K562 (cell line): ENCODE measurements around the gene FADS1. TPM values are rescaled to one million over a fixed set of nuclear protein-coding genes. Genes with fewer than 3 reads are reported as not detected.

Experiments
- HNRNPK ChIP-seq: fragments of 200-400 bp; formaldehyde crosslinking; IDR thresholded peaks from one replicate; pipeline ENCODE4 v1.6.1; 2018; ENCODE audit warnings: mild to moderate bottlenecking, low read depth, low read length; ENCODE audit not compliant: poor library complexity, severe bottlenecking
- IFI16 ChIP-seq: fragments of 250-450 bp; sonication (Bioruptor Pico); IDR thresholded peaks from 2 replicates; pipeline ENCODE4 v2.1.2; 2022; ENCODE audit warnings: mild to moderate bottlenecking, inconsistent platforms
- POLR2A ChIP-seq: fragments of 450-650 bp; conservative IDR thresholded peaks from 2 replicates; pipeline ENCODE4 v1.6.1; 2016
- SAFB2 ChIP-seq: fragments of 200-400 bp; formaldehyde crosslinking; IDR thresholded peaks from 2 replicates; pipeline ENCODE4 v1.6.1; 2018; ENCODE audit warnings: borderline replicate concordance, low read length, low read depth, moderate library complexity; ENCODE audit not compliant: severe bottlenecking
- SIX5 ChIP-seq, 2 experiments: IDR thresholded peaks; 2 replicates each; pipeline ENCODE4 v1.6.1; 2011; ENCODE audit warnings: low read length in 2 of 2, borderline replicate concordance in 1 of 2, low read depth in 1 of 2, mild to moderate bottlenecking in 1 of 2, moderate library complexity in 1 of 2; ENCODE audit not compliant: insufficient read depth in 1 of 2
- STAG1 ChIP-seq: sonication (generic); formaldehyde crosslinking; IDR thresholded peaks from 2 replicates; pipeline ENCODE4 v1.5.0; 2020; ENCODE audit warnings: missing genetic modification reagents, borderline replicate concordance
- TCF3 ChIP-seq: sonication (generic); formaldehyde crosslinking; IDR thresholded peaks from 2 replicates; pipeline ENCODE4 v1.4.0; 2020; ENCODE audit warnings: mild to moderate bottlenecking, missing genetic modification reagents
- WHSC1 ChIP-seq: IDR thresholded peaks from one replicate; pipeline ENCODE4 v1.6.1; 2012; ENCODE audit warnings: low read length, control low read depth, inconsistent platforms
- ZBED1 ChIP-seq: IDR thresholded peaks from 2 replicates; pipeline ENCODE4 v1.6.1; 2014
- ZC3H8 ChIP-seq: fragments of 450-650 bp; IDR thresholded peaks from 2 replicates; pipeline ENCODE4 v1.6.1; 2017
- ZNF217 ChIP-seq: sonication (generic); formaldehyde crosslinking; IDR thresholded peaks from 2 replicates; pipeline ENCODE4 v1.8.0; 2022; ENCODE audit warnings: mild to moderate bottlenecking, missing genetic modification reagents
- ZNF239 ChIP-seq: fragments of 250-450 bp; sonication (Bioruptor Pico); IDR thresholded peaks from 2 replicates; pipeline ENCODE4 v1.4.0; 2020; ENCODE audit warnings: mild to moderate bottlenecking
- polyA plus RNA-seq, 8 experiments: library from polyadenylated mRNA; depleted of rRNA in 4 of 8; stranded (reverse) in 5 of 8; unstranded in 3 of 8; fragments of >200 nt; fragmentation: Nextera tagmentation in 2 of 8; fragmentation: Illumina TruSeq in 1 of 8; extraction: Ambion mirVana in 2 of 8; extraction: Trizol in 1 of 8; gene quantifications; 2 replicates each; pipeline versions ENCODE4 v1.2.1 to v1.2.3, GENCODE V29; 2011 to 2014; ENCODE audit warnings: inconsistent platforms in 1 of 8, missing spikeins in 1 of 8
- total RNA-seq, 7 experiments: library from RNA; depleted of rRNA in 6 of 7; stranded (reverse); fragments of >200 nt in 6 of 7; fragmentation: Illumina TruSeq in 2 of 7; extraction: Trizol in 2 of 7; gene quantifications; 2 replicates each; pipeline versions ENCODE4 v1.2.1 to v1.2.3, GENCODE V29; 2011 to 2021; ENCODE audit warnings: low replicate concordance in 1 of 7
- TF ChIP-seq, protein P1 (sequence below), 2 experiments: fragments of 450-650 bp; formaldehyde crosslinking in 1 of 2; IDR thresholded peaks; 2 replicates each; pipeline versions ENCODE4 v1.4.0 to v1.6.1; 2014 to 2020; ENCODE audit warnings: mild to moderate bottlenecking in 2 of 2, borderline replicate concordance in 1 of 2, low read depth in 1 of 2
- TF ChIP-seq, protein P2 (sequence below): IDR thresholded peaks from 3 replicates; pipeline ENCODE4 v1.6.1; 2011; ENCODE audit warnings: borderline replicate concordance, mild to moderate bottlenecking, moderate library complexity; ENCODE audit not compliant: insufficient read length; ENCODE audit errors: extremely low read depth
- TF ChIP-seq, protein P3 (sequence below): fragments of 250-450 bp; sonication (Bioruptor Pico); IDR thresholded peaks from 2 replicates; pipeline ENCODE4 v1.4.0; 2020; ENCODE audit warnings: mild to moderate bottlenecking, moderate library complexity

FADS1 gene
- total and polyA plus RNA-seq, 9 of the 15 experiments (the other 6 are each of a cell fraction or from before 2014, with no cell fraction given) = 110 to 864 (median 364) TPM

DNA sequence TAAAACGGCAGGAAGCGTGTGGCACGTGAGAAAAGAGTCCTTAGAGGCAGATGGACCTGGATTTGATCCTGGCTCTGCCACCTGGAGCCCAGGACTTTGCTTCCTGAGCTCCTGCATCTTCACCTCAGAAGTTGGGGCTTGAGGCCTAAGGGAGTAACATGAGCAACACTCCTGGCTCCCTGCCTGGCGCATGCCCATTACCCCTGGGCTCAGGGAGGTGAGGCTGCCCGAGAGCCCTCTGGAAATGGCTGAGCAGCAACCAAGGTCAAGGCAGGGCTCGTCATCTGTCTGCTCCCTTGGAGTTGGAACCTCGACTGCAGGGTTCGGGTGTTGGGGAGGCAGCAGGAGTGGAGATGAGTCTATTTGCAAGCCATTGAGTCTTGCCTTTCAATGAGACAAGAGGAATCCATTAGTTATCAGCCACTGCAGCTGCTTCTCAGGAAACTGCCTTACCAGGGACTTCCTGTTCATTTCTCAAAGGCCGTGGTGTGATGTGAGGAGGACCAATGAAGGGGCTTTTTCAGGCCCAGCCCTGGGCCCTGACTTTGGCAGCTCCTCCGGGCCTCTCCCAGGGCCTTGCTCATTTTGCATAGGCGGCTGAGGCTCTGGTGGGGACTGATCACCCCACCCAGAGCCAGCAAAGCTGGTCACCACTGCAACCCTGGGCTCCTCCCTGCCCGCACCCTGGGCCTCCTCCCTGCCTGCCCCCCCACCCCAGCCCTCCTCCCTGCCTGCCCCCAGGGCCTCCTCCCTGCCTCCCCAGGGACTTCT lies 17.7 kb upstream of the FADS1 start (continued):
- TF ChIP-seq, protein P1, sequence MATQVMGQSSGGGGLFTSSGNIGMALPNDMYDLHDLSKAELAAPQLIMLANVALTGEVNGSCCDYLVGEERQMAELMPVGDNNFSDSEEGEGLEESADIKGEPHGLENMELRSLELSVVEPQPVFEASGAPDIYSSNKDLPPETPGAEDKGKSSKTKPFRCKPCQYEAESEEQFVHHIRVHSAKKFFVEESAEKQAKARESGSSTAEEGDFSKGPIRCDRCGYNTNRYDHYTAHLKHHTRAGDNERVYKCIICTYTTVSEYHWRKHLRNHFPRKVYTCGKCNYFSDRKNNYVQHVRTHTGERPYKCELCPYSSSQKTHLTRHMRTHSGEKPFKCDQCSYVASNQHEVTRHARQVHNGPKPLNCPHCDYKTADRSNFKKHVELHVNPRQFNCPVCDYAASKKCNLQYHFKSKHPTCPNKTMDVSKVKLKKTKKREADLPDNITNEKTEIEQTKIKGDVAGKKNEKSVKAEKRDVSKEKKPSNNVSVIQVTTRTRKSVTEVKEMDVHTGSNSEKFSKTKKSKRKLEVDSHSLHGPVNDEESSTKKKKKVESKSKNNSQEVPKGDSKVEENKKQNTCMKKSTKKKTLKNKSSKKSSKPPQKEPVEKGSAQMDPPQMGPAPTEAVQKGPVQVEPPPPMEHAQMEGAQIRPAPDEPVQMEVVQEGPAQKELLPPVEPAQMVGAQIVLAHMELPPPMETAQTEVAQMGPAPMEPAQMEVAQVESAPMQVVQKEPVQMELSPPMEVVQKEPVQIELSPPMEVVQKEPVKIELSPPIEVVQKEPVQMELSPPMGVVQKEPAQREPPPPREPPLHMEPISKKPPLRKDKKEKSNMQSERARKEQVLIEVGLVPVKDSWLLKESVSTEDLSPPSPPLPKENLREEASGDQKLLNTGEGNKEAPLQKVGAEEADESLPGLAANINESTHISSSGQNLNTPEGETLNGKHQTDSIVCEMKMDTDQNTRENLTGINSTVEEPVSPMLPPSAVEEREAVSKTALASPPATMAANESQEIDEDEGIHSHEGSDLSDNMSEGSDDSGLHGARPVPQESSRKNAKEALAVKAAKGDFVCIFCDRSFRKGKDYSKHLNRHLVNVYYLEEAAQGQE (IDR thresholded peaks at IDR 0.05; ENCODE audit: borderline replicate concordance) = no peak
- TF ChIP-seq, protein P1 (CRISPR knock-in tag; IDR thresholded peaks at IDR 0.05; ENCODE audit: low read depth) = peak; percentile 67; the same call in 1 of the 2 replicates
- no peak for TF ChIP-seq SAFB2
- TF ChIP-seq IFI16 = no peak
- TF ChIP-seq ZBED1 = no peak
- peak; percentile 72 for TF ChIP-seq POLR2A
- no peak for TF ChIP-seq WHSC1
- TF ChIP-seq ZNF239 (CRISPR knock-in tag) = peak; percentile 37
- TF ChIP-seq ZNF217 = no peak
- no peak for TF ChIP-seq HNRNPK
- TF ChIP-seq SIX5 (IDR thresholded peaks at IDR 0.05; ENCODE audit: borderline replicate concordance in 1 of 2, insufficient read depth in 1 of 2, low read depth in 1 of 2, low read length in 2 of 2) = no peak
- TF ChIP-seq TCF3 (CRISPR knock-in tag) = peak; percentile 91
- TF ChIP-seq, protein P2, sequence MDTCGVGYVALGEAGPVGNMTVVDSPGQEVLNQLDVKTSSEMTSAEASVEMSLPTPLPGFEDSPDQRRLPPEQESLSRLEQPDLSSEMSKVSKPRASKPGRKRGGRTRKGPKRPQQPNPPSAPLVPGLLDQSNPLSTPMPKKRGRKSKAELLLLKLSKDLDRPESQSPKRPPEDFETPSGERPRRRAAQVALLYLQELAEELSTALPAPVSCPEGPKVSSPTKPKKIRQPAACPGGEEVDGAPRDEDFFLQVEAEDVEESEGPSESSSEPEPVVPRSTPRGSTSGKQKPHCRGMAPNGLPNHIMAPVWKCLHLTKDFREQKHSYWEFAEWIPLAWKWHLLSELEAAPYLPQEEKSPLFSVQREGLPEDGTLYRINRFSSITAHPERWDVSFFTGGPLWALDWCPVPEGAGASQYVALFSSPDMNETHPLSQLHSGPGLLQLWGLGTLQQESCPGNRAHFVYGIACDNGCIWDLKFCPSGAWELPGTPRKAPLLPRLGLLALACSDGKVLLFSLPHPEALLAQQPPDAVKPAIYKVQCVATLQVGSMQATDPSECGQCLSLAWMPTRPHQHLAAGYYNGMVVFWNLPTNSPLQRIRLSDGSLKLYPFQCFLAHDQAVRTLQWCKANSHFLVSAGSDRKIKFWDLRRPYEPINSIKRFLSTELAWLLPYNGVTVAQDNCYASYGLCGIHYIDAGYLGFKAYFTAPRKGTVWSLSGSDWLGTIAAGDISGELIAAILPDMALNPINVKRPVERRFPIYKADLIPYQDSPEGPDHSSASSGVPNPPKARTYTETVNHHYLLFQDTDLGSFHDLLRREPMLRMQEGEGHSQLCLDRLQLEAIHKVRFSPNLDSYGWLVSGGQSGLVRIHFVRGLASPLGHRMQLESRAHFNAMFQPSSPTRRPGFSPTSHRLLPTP = no peak
- TF ChIP-seq STAG1 = no peak
- TF ChIP-seq, protein P3, sequence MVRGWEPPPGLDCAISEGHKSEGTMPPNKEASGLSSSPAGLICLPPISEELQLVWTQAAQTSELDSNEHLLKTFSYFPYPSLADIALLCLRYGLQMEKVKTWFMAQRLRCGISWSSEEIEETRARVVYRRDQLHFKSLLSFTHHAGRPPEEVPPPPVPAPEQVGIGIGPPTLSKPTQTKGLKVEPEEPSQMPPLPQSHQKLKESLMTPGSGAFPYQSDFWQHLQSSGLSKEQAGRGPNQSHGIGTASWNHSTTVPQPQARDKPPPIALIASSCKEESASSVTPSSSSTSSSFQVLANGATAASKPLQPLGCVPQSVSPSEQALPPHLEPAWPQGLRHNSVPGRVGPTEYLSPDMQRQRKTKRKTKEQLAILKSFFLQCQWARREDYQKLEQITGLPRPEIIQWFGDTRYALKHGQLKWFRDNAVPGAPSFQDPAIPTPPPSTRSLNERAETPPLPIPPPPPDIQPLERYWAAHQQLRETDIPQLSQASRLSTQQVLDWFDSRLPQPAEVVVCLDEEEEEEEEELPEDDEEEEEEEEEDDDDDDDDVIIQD = no peak
- no peak for TF ChIP-seq ZC3H8
